H9 (cell line): ENCODE data around the gene RXFP1. TPM values are rescaled to one million over a fixed set of nuclear protein-coding genes. Genes with fewer than 3 reads are reported as not detected.

Experiments
- DNase-seq: peaks from one replicate; pipeline ENCODE4 v3.0.0-alpha.2; 2017
- H2AFZ ChIP-seq: one replicate; pipeline ENCODE4 v1.6.1; 2013; ENCODE audit warnings: mild to moderate bottlenecking, low read length, control low read depth, moderate library complexity
- H2AK5ac ChIP-seq: 2 replicates; pipeline ENCODE4 v1.6.1; 2013; ENCODE audit warnings: low read length, control low read depth, mixed read lengths; ENCODE audit not compliant: insufficient read length
- H2BK120ac ChIP-seq: one replicate; pipeline ENCODE4 v1.6.1; 2013; ENCODE audit warnings: low read depth, mild to moderate bottlenecking, low read length, control low read depth, inconsistent platforms; ENCODE audit not compliant: poor library complexity, severe bottlenecking
- H2BK12ac ChIP-seq: 2 replicates; pipeline ENCODE4 v1.6.1; 2013; ENCODE audit warnings: low read length, control low read depth, mixed read lengths, low read depth; ENCODE audit not compliant: insufficient read length
- H2BK15ac ChIP-seq: 2 replicates; pipeline ENCODE4 v1.6.1; 2013; ENCODE audit warnings: low read depth, low read length, control low read depth
- H2BK20ac ChIP-seq: one replicate; pipeline ENCODE4 v1.6.1; 2013; ENCODE audit warnings: low read depth, mild to moderate bottlenecking, low read length, control low read depth, inconsistent platforms; ENCODE audit not compliant: poor library complexity, severe bottlenecking
- H2BK5ac ChIP-seq: 2 replicates; pipeline ENCODE4 v1.6.1; 2013; ENCODE audit warnings: low read length, control low read depth, mixed read lengths; ENCODE audit not compliant: insufficient read length
- H3K14ac ChIP-seq: 2 replicates; pipeline ENCODE4 v1.6.1; 2013; ENCODE audit warnings: low read length, control low read depth; ENCODE audit not compliant: insufficient read depth
- H3K18ac ChIP-seq: 2 replicates; pipeline ENCODE4 v1.6.1; 2013; ENCODE audit warnings: low read depth, mild to moderate bottlenecking, mixed read lengths, low read length, control low read depth; ENCODE audit not compliant: insufficient read length
- H3K23ac ChIP-seq: 2 replicates; pipeline ENCODE4 v1.6.1; 2013; ENCODE audit warnings: low read length, control low read depth, mixed read lengths, low read depth; ENCODE audit not compliant: insufficient read length
- H3K23me2 ChIP-seq: 2 replicates; pipeline ENCODE4 v1.6.1; 2013; ENCODE audit warnings: low read depth, mild to moderate bottlenecking, mixed read lengths, low read length, control low read depth; ENCODE audit not compliant: insufficient read length, poor library complexity, severe bottlenecking
- H3K27ac ChIP-seq: 2 replicates; pipeline ENCODE4 v1.5.1; 2013; ENCODE audit warnings: low read length, control low read depth, mixed read lengths, low read depth; ENCODE audit not compliant: insufficient read length
- H3K27me3 ChIP-seq: 2 replicates; pipeline ENCODE4 v1.6.1; 2013; ENCODE audit warnings: low read length, control low read depth, inconsistent platforms; ENCODE audit not compliant: insufficient read depth
- H3K4ac ChIP-seq: 2 replicates; pipeline ENCODE4 v1.6.1; 2013; ENCODE audit warnings: low read depth, mild to moderate bottlenecking, control low read depth, inconsistent platforms, low read length, moderate library complexity
- H3K4me1 ChIP-seq: 2 replicates; pipeline ENCODE4 v1.6.1; 2013; ENCODE audit warnings: low read length, control low read depth, inconsistent platforms; ENCODE audit not compliant: insufficient read depth
- H3K4me2 ChIP-seq: 2 replicates; pipeline ENCODE4 v1.6.1; 2013; ENCODE audit warnings: low read length, control low read depth, mixed read lengths; ENCODE audit not compliant: insufficient read length, insufficient read depth
- H3K56ac ChIP-seq: 2 replicates; pipeline ENCODE4 v1.6.1; 2013; ENCODE audit warnings: low read depth, mild to moderate bottlenecking, mixed read lengths, low read length, control low read depth; ENCODE audit not compliant: insufficient read length
- H3K79me1 ChIP-seq: 2 replicates; pipeline ENCODE4 v1.6.1; 2013; ENCODE audit warnings: low read depth, mild to moderate bottlenecking, moderate library complexity, low read length, control low read depth, inconsistent platforms; ENCODE audit not compliant: insufficient read depth, poor library complexity, severe bottlenecking
- H3K79me2 ChIP-seq: 2 replicates; pipeline ENCODE4 v1.6.1; 2013; ENCODE audit warnings: low read length, control low read depth, inconsistent platforms; ENCODE audit not compliant: insufficient read depth
- H3K9ac ChIP-seq: 2 replicates; pipeline ENCODE4 v1.6.1; 2013; ENCODE audit warnings: low read length, control low read depth, mixed read lengths; ENCODE audit not compliant: insufficient read length; ENCODE audit errors: extremely low read depth
- H3K9me3 ChIP-seq: one replicate; pipeline ENCODE4 v1.6.1; 2013; ENCODE audit warnings: low read depth, low read length, inconsistent platforms; ENCODE audit not compliant: control insufficient read depth
- H3T11ph ChIP-seq: one replicate; pipeline ENCODE4 v1.6.1; 2013; ENCODE audit warnings: mild to moderate bottlenecking, low read length, control low read depth, inconsistent platforms
- H4K20me1 ChIP-seq: one replicate; pipeline ENCODE4 v1.6.1; 2013; ENCODE audit not compliant: control insufficient read depth, insufficient read length, insufficient read depth
- H4K5ac ChIP-seq: 2 replicates; pipeline ENCODE4 v1.6.1; 2013; ENCODE audit warnings: low read depth, mild to moderate bottlenecking, mixed read lengths, low read length, control low read depth; ENCODE audit not compliant: insufficient read length
- H4K8ac ChIP-seq: replicated peaks from 2 replicates; pipeline ENCODE4 v1.6.1; 2013; ENCODE audit warnings: low read length, control low read depth, mixed read lengths, low read depth; ENCODE audit not compliant: insufficient read length
- H4K91ac ChIP-seq: 2 replicates; pipeline ENCODE4 v1.6.1; 2013; ENCODE audit warnings: low read depth, mild to moderate bottlenecking, moderate library complexity, mixed read lengths, low read length, control low read depth; ENCODE audit not compliant: insufficient read length
- H3K27ac Mint-ChIP-seq, 3 experiments: 2 replicates in 2 of 3; 3 replicates in 1 of 3; pipeline ENCODE4 v1.8.0; 2020 to 2021; ENCODE audit warnings: mixed read lengths in 3 of 3, mild to moderate bottlenecking in 1 of 3, moderate library complexity in 1 of 3
- H3K27me3 Mint-ChIP-seq: 2 replicates; pipeline ENCODE4 v1.8.0; 2021; ENCODE audit warnings: low read depth, mild to moderate bottlenecking, moderate library complexity, mixed read lengths
- H3K36me3 Mint-ChIP-seq, 3 experiments: 2 replicates in 2 of 3; 3 replicates in 1 of 3; pipeline ENCODE4 v1.8.0; 2020 to 2021; ENCODE audit warnings: low read depth in 3 of 3, mixed read lengths in 3 of 3; ENCODE audit not compliant: insufficient read depth in 1 of 3
- H3K4me1 Mint-ChIP-seq, 2 experiments: 2 replicates each; pipeline ENCODE4 v1.8.0; 2020; ENCODE audit warnings: mixed read lengths in 2 of 2
- H3K4me3 Mint-ChIP-seq, 2 experiments: 2 replicates in 1 of 2; 3 replicates in 1 of 2; pipeline ENCODE4 v1.8.0; 2020 to 2021; ENCODE audit warnings: mild to moderate bottlenecking in 2 of 2, mixed read lengths in 2 of 2, moderate library complexity in 1 of 2
- H3K9me3 Mint-ChIP-seq, 2 experiments: 2 replicates in 1 of 2; 3 replicates in 1 of 2; pipeline ENCODE4 v1.8.0; 2020; ENCODE audit warnings: mild to moderate bottlenecking in 2 of 2, mixed read lengths in 2 of 2, moderate library complexity in 1 of 2
- whole genome bisulfite sequencing: extraction: QIAGEN DNeasy Blood & Tissue Kit; methylation state at CpG from one replicate; pipeline ENCODE4 v1.1.7; 2013; ENCODE audit warnings: missing lambda C conversion rate, low lambda C conversion rate, mixed read lengths; ENCODE audit not compliant: insufficient read length; ENCODE audit errors: extremely low coverage; 5-methylcytosine and 5-hydroxymethylcytosine counted together
- total RNA-seq: library from RNA; stranded (reverse); gene quantifications from 2 replicates; pipeline ENCODE4 v1.2.1, GENCODE V29; 2021
- TF ChIP-seq, protein P1 (sequence below): fragments of 200-600 bp; sonication (generic); conservative IDR thresholded peaks from 3 replicates; pipeline ENCODE4 v1.8.0; 2021; ENCODE audit warnings: antibody characterized with exemption, mild to moderate bottlenecking

Gene RXFP1
- total RNA-seq, 1 experiment from 2014 or later = 0.17 TPM

DNA sequence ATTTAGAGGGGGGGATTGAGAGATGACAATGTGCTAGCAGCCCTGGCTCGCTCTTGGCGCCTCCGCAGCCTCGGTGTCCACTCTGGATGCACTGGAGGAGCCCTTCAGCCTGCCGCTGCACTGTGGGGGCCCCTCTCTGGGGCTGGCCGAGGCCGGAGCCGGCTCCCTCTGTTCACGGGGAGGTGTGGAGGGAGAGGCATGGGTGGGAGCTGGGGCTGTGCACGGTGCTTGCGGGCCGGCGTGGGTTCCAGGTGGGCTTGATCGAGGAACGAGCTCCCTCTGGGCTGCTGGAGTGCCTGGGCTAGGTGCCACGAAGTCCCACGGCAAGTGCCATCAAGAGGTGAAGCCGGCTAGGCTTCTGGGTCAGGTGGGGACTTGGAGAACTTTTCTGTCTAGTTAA lies 143.1 kb downstream of the RXFP1 start:
- H3K79me2 ChIP-seq = no peaks in the 10 kb centered on the region; the same call in 1 of the 2 replicates
- H3K4me1 Mint-ChIP-seq = peaks cover 14 to 16% of the 10 kb centered on the region in 2 experiments
- H3K27ac Mint-ChIP-seq = no peak overlapping the region
- DNase-seq = no peak
- H4K91ac ChIP-seq = no peak overlapping the region
- H3K23me2 ChIP-seq = no peaks in the 10 kb centered on the region
- no peak overlapping the region for H3K4ac ChIP-seq
- H4K8ac ChIP-seq = no peak overlapping the region
- no CpG with 5 or more reads among the region's 18 CpGs for WGBS
- peaks cover 3% of the 10 kb centered on the region for H3K79me1 ChIP-seq
- H3K36me3 Mint-ChIP-seq = peaks cover 18 to 34% (median 23%) of the 10 kb centered on the region in 3 experiments; a peak in 6 of 7 replicates
- no peak overlapping the region for H2AFZ ChIP-seq
- H3K18ac ChIP-seq = no peak overlapping the region
- no peak overlapping the region for H3K27ac ChIP-seq
- no peak overlapping the region for H2BK20ac ChIP-seq
- H3K4me2 ChIP-seq = no peak overlapping the region
- H3T11ph ChIP-seq = no peak overlapping the region
- no peak overlapping the region for H3K4me3 Mint-ChIP-seq
- H2BK5ac ChIP-seq = no peak overlapping the region
- no peak overlapping the region for H2AK5ac ChIP-seq
- no peaks in the 10 kb centered on the region for H3K4me1 ChIP-seq
- H2BK12ac ChIP-seq = no peak overlapping the region
- no peak overlapping the region for H2BK120ac ChIP-seq
- H3K27me3 Mint-ChIP-seq = no peaks in the 10 kb centered on the region; the same call in none of the 2 replicates
- H3K9me3 ChIP-seq = no peaks in the 10 kb centered on the region
- H4K5ac ChIP-seq = no peak overlapping the region
- H3K14ac ChIP-seq = no peak overlapping the region
- H3K27me3 ChIP-seq = no peaks in the 10 kb centered on the region
- H3K56ac ChIP-seq = no peak overlapping the region
- H4K20me1 ChIP-seq = no peaks in the 10 kb centered on the region
- H3K9ac ChIP-seq = no peak overlapping the region
- H2BK15ac ChIP-seq = no peak overlapping the region
- TF ChIP-seq, protein P1, sequence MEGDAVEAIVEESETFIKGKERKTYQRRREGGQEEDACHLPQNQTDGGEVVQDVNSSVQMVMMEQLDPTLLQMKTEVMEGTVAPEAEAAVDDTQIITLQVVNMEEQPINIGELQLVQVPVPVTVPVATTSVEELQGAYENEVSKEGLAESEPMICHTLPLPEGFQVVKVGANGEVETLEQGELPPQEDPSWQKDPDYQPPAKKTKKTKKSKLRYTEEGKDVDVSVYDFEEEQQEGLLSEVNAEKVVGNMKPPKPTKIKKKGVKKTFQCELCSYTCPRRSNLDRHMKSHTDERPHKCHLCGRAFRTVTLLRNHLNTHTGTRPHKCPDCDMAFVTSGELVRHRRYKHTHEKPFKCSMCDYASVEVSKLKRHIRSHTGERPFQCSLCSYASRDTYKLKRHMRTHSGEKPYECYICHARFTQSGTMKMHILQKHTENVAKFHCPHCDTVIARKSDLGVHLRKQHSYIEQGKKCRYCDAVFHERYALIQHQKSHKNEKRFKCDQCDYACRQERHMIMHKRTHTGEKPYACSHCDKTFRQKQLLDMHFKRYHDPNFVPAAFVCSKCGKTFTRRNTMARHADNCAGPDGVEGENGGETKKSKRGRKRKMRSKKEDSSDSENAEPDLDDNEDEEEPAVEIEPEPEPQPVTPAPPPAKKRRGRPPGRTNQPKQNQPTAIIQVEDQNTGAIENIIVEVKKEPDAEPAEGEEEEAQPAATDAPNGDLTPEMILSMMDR = no peak
- H3K9me3 Mint-ChIP-seq = peaks cover 0 to 4% of the 10 kb centered on the region in 2 experiments; a peak in 3 of 5 replicates
- H3K23ac ChIP-seq = no peak overlapping the region
